ENCODE results near the gene RTF2.
"Not testable (repeated sequence)": the region's sequence is repeated elsewhere in the genome, so short reads cannot be mapped to it uniquely, and the experiment has no call there.

RTF2 gene

DNA sequence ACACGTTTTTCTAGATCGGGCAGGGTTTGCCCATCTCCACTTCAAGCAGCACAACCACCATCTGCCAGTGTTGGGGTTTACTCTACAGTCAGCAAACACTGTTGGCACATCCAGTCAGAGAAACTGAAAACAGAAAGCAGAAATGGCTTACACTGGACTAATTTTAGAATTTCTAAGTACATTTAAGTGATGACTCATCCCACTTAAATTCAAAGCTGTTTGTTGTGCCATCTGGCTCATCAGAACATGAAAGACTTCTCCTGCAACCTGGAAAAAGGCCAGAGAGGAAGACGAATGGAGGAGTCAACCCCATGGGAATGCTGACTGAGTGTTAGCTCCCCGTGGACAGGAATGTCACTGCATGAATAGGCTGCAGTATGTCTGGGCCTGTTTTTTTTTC is 86.4 kb downstream of the RTF2 start:
- DNase-seq, result peak; percentile 42 to 74

DNA sequence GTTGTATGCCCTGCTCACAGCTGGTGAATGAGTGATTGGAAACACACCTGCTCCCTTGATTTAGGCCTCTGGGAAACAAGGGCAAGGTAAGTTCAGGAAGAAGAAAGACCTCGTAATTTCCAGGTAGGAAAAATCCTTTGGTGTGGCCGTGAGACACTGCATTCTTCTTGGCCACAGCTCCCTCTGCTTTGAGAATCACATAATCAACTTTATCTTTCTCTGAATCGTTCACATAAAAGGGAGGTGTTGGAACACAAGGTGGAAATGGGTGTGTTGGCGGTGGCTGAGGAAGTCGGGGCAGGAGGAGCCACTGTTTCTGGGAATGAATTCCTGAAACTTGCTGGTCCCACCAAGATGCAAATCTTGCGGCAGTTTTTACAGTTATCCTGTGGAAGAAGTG is 90.5 kb downstream of the RTF2 start:
- DNase-seq, result no peak

DNA sequence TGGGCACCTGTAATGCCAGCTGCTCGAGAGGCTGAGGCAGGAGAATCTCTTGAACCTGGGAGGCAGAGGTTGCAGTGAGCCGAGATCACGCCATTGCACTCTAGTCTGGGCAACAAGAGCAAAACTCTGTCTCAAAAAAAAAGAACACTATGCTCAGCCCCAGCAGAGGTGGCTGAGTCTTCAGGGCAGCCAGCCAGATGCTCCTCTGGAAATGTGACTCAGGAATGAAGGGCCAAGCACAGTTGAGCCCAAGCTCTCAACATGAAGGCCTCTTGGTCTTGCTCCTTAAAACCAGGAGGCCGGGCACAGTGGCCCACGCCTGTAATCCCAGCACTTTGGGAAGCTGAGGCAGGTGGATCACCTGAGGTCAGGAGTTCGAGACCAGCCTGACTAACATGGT is 96.1 kb downstream of the RTF2 start:
- not testable (repeated sequence) for DNase-seq

DNA sequence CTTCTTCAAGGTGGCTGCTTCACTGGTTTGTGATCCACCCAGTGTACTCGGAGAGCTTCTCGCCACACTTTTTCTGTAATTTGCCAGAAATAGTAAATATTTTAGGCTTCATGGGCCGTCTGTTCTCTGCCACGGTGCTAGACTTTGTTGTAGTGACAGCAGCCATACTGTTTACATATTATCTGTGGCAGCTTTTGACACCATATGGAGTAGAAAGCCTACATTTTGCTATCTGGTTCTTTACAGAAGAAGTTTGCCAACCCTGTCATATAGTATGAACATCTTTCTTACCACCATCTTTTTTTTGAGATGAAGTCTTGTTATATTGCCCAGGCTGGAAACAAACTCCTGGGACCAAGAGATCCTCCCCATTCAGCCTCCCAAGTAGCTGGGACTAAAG is 97.1 kb downstream of the RTF2 start:
- DNase-seq, result no peak

DNA sequence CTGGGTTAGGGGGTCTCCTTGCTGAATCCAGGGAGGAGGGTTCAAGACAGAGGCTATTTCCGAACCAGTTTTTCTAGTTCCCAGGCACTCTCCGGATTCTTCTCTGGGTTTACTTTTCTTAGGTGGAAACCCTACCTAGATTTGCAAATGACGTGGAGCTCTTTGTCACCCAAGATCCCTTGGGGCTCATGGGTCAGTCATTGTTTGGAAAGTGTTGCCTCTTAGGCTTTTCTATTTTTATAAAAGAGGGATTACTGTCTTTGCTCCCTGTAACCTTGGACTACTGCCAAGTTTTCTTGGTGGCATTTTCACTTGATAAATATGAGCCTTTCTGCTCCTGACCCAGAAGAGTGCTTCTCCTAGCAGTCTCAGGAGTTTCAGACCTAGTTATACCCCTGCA is 98.2 kb downstream of the RTF2 start:
- DNase-seq, result no peak
